ENCODE results near the gene USP3.

USP3 gene

GRCh38 chr15:63553388-63553791 lies 49.0 kb downstream of the USP3 start:
- DNase-seq = no peak

- DNase-seq = no peak
Observed at GRCh38 chr15:63554337-63554927, 50.0 kb downstream of the USP3 start.

GRCh38 chr15:63555507-63555906 lies 51.1 kb downstream of the USP3 start:
- no peak for DNase-seq

- DNase-seq = no peak
Observed at GRCh38 chr15:63556246-63556645, 51.9 kb downstream of the USP3 start.

GRCh38 chr15:63556736-63557135 lies 52.3 kb downstream of the USP3 start:
- DNase-seq = no peak

- DNase-seq = no peak
Observed at GRCh38 chr15:63559753-63560152, 55.4 kb downstream of the USP3 start.

GRCh38 chr15:63560741-63561448 lies 56.5 kb downstream of the USP3 start:
- DNase-seq = no peak

- DNase-seq = no peak
Observed at GRCh38 chr15:63564093-63564492, 59.7 kb downstream of the USP3 start.

GRCh38 chr15:63565536-63566186 lies 61.3 kb downstream of the USP3 start:
- no peak for DNase-seq

- DNase-seq = no peak
Observed at GRCh38 chr15:63572749-63573464, 68.5 kb downstream of the USP3 start.

- DNase-seq = no peak
Observed at GRCh38 chr15:63573533-63573932, 69.1 kb downstream of the USP3 start.

- no peak for DNase-seq
Observed at GRCh38 chr15:63575312-63575711, 70.9 kb downstream of the USP3 start.

- DNase-seq = no peak
Observed at GRCh38 chr15:63576441-63576840, 72.0 kb downstream of the USP3 start.

- DNase-seq = no peak
Observed at GRCh38 chr15:63582179-63582578, 77.8 kb downstream of the USP3 start.

- DNase-seq = no peak
Observed at GRCh38 chr15:63582718-63583426, 78.5 kb downstream of the USP3 start.

- no peak for DNase-seq
Observed at GRCh38 chr15:63586790-63587189, 82.4 kb downstream of the USP3 start.

GRCh38 chr15:63587527-63587926 lies 83.1 kb downstream of the USP3 start:
- no peak for DNase-seq

GRCh38 chr15:63588826-63589225 lies 84.4 kb downstream of the USP3 start:
- DNase-seq = no peak

- no peak for DNase-seq
Observed at GRCh38 chr15:63593705-63594671, 89.6 kb downstream of the USP3 start.

- DNase-seq = no peak
Observed at GRCh38 chr15:63595065-63595464, 90.7 kb downstream of the USP3 start.

- no peak for DNase-seq
Observed at GRCh38 chr15:63595688-63596087, 91.3 kb downstream of the USP3 start.

GRCh38 chr15:63596676-63597037 lies 92.3 kb downstream of the USP3 start:
- DNase-seq = no peak
